Sigmoid colon (tissue), 7 donors: ENCODE results near the gene TET1. TPM values are rescaled to one million over a fixed set of nuclear protein-coding genes. Genes with fewer than 3 reads are reported as not detected.
A peak's percentile ranks its signal among the peaks of the same experiment; 100 is the strongest.
"Not testable (repeated sequence)": the region's sequence is repeated elsewhere in the genome, so short reads cannot be mapped to it uniquely, and the experiment has no call there.

Source experiments
- DNase-seq: peaks from one replicate; pipeline ENCODE4 v3.0.0-alpha.2; 2019
- H3K27ac ChIP-seq, 4 donors: fragments of 200-600 bp; sonication (generic); one replicate each; pipeline ENCODE4 v1.5.1; 2016 to 2019; ENCODE audit warnings: mild to moderate bottlenecking in 1 of 4
- H3K27me3 ChIP-seq, 3 donors: fragments of 200-600 bp; sonication (generic); one replicate each; pipeline ENCODE4 v1.5.1; 2019; ENCODE audit warnings: mild to moderate bottlenecking in 1 of 3
- H3K36me3 ChIP-seq, 4 donors: fragments of 200-600 bp; sonication (generic); one replicate each; pipeline ENCODE4 v1.5.1; 2016 to 2019
- H3K4me1 ChIP-seq, 4 donors: fragments of 200-600 bp; sonication (generic); one replicate each; pipeline ENCODE4 v1.5.1; 2017 to 2019
- H3K4me3 ChIP-seq, 4 donors: fragments of 200-600 bp; sonication (generic); one replicate each; pipeline ENCODE4 v1.5.1; 2017 to 2019; ENCODE audit warnings: mild to moderate bottlenecking in 2 of 4, moderate library complexity in 1 of 4
- H3K9me3 ChIP-seq, 4 donors: fragments of 200-600 bp in 3 of 4; sonication (generic) in 3 of 4; one replicate each; pipeline versions ENCODE4 v1.5.1 to v1.6.1; 2013 to 2019
- CTCF ChIP-seq, 4 experiments: fragments of 450-650 bp in 3 of 4; fragments of 200-600 bp in 1 of 4; IDR thresholded peaks; one replicate each; pipeline ENCODE4 v1.5.1; 2016 to 2019; ENCODE audit warnings: antibody characterized with exemption in 4 of 4, mild to moderate bottlenecking in 3 of 4, moderate library complexity in 2 of 4
- EP300 ChIP-seq, 4 donors: sonication (generic); formaldehyde crosslinking; IDR thresholded peaks; one replicate each; pipeline ENCODE4 v1.6.1; 2017; ENCODE audit warnings: antibody characterized with exemption in 4 of 4
- POLR2A ChIP-seq, 2 donors: fragments of 450-650 bp; IDR thresholded peaks; one replicate each; pipeline ENCODE4 v1.6.1; 2016; ENCODE audit warnings: antibody characterized with exemption in 2 of 2, mild to moderate bottlenecking in 2 of 2, moderate library complexity in 2 of 2
- POLR2AphosphoS5 ChIP-seq, 4 donors: sonication (generic); formaldehyde crosslinking; IDR thresholded peaks; one replicate each; pipeline ENCODE4 v1.6.1; 2017; ENCODE audit warnings: antibody characterized with exemption in 4 of 4
- WGBS, 2 donors: extraction: QIAGEN DNeasy Blood & Tissue Kit; methylation state at CpG; one replicate each; pipeline ENCODE4 v1.1.7; 2013; 5-methylcytosine and 5-hydroxymethylcytosine counted together
- intact Hi-C: fragments of 100-400 bp; cut with DNase I; formaldehyde crosslinking; loops from one replicate; pipeline ENCODE4 v1.15.1; 2023
- polyA plus RNA-seq, 3 donors: library from polyadenylated mRNA; stranded (reverse); fragments of 200-250 nt; gene quantifications; one replicate each; pipeline ENCODE4 v1.2.3, GENCODE V29; 2013
- total RNA-seq, 4 donors: library from RNA; depleted of rRNA; stranded (reverse); fragments of >200 nt; gene quantifications; one replicate each; pipeline ENCODE4 v1.1.0, GENCODE V29; 2016
- donor health status: healthy with polysubstance abuse.
- donor health status: Bipolar disorder and iron deficiency.
- donor health status: healthy.

Gene TET1
- total and polyA plus RNA-seq, 7 donors, result under 0.01 to 8.9 (median 6.5) TPM; not detected in 1

- intact Hi-C loops, result no loop called here
- no peak for TF ChIP-seq POLR2AphosphoS5 (IDR thresholded peaks at IDR 0.05)
- TF ChIP-seq EP300 (IDR thresholded peaks at IDR 0.05), result no peak
- TF ChIP-seq CTCF (IDR thresholded peaks at IDR 0.05), result no peak
- TF ChIP-seq POLR2A (IDR thresholded peaks at IDR 0.05), result no peak
- Histone ChIP-seq H3K9me3 (no peaks in the 10 kb centered on the region), H3K4me3 (no peak overlapping the region), H3K36me3 (no peaks in the 10 kb centered on the region), H3K4me1 (peaks cover 0 to 47% (median 44%) of the 10 kb centered on the region in 4 donors), H3K27ac (no peak overlapping the region), H3K27me3 (no peaks in the 10 kb centered on the region)
- no peak for DNase-seq
- 21 to 70% methylated on average over 2 of the region's 2 CpGs for WGBS, 2 donors
Observed at GRCh38 chr10:68602434-68602833, 42.3 kb downstream of the TET1 start.

- 93 to 99% methylated on average over 3 of the region's 3 CpGs for WGBS, 2 donors
- peaks cover 0 to 45% (median 42%) of the 10 kb centered on the region in 4 donors for H3K4me1 ChIP-seq
- intact Hi-C loops, result no loop called here
- no peaks in the 10 kb centered on the region for H3K27me3 ChIP-seq
- H3K4me3 ChIP-seq, result no peak overlapping the region
- H3K27ac ChIP-seq, result no peak overlapping the region
- H3K9me3 ChIP-seq, result no peaks in the 10 kb centered on the region
- no peaks in the 10 kb centered on the region for H3K36me3 ChIP-seq
- no peak for TF ChIP-seq POLR2AphosphoS5 (IDR thresholded peaks at IDR 0.05)
- no peak for DNase-seq
Observed at GRCh38 chr10:68603766-68604165, 43.6 kb downstream of the TET1 start.

- DNase-seq, result no peak
- Histone ChIP-seq H3K27ac (no peak overlapping the region), H3K36me3 (no peaks in the 10 kb centered on the region), H3K27me3 (no peaks in the 10 kb centered on the region), H3K4me1 (peaks cover 0 to 38% (median 35%) of the 10 kb centered on the region in 4 donors), H3K4me3 (no peak overlapping the region), H3K9me3 (no peaks in the 10 kb centered on the region)
- 96 to 98% methylated on average over 1 of the region's 1 CpG for WGBS, 2 donors
- TF ChIP-seq EP300 (IDR thresholded peaks at IDR 0.05) (no peak), POLR2AphosphoS5 (IDR thresholded peaks at IDR 0.05) (no peak), CTCF (IDR thresholded peaks at IDR 0.05) (no peak), POLR2A (IDR thresholded peaks at IDR 0.05) (no peak)
- intact Hi-C loops, result no loop called here
Observed at GRCh38 chr10:68604441-68604840, 44.3 kb downstream of the TET1 start.

GRCh38 chr10:68606918-68607317 is 46.8 kb downstream of the TET1 start:
- Histone ChIP-seq H3K4me3 (no peak overlapping the region), H3K27ac (peak overlapping the region in 2 of 4 donors; percentile 4 to 7), H3K4me1 (peaks cover 0 to 15% (median 10%) of the 10 kb centered on the region in 4 donors), H3K36me3 (no peaks in the 10 kb centered on the region), H3K9me3 (no peaks in the 10 kb centered on the region), H3K27me3 (no peaks in the 10 kb centered on the region)
- no peak for DNase-seq
- no peak for TF ChIP-seq CTCF (IDR thresholded peaks at IDR 0.05)
- no peak for TF ChIP-seq POLR2A (IDR thresholded peaks at IDR 0.05)
- TF ChIP-seq EP300 (IDR thresholded peaks at IDR 0.05), result no peak
- intact Hi-C loops, result no loop called here
- 65 to 75% methylated on average over 5 of the region's 5 CpGs for WGBS, 2 donors

GRCh38 chr10:68610023-68610422 is 49.9 kb downstream of the TET1 start:
- DNase-seq, H3K9me3 ChIP-seq, H3K4me1 ChIP-seq, H3K27me3 ChIP-seq, intact Hi-C loops, H3K36me3 ChIP-seq, H3K4me3 ChIP-seq, H3K27ac ChIP-seq: not testable (repeated sequence)
- 96 to 97% methylated on average over 10 of the region's 10 CpGs for WGBS, 2 donors

GRCh38 chr10:68611227-68611626 is 51.1 kb downstream of the TET1 start:
- no peaks in the 10 kb centered on the region for H3K36me3 ChIP-seq
- no peaks in the 10 kb centered on the region for H3K27me3 ChIP-seq
- intact Hi-C loops, result no loop called here
- TF ChIP-seq CTCF (IDR thresholded peaks at IDR 0.05) (no peak), POLR2AphosphoS5 (IDR thresholded peaks at IDR 0.05) (no peak), POLR2A (IDR thresholded peaks at IDR 0.05) (no peak), EP300 (IDR thresholded peaks at IDR 0.05) (no peak)
- H3K27ac ChIP-seq, result no peak overlapping the region
- peaks cover 0 to 5% (median 0%) of the 10 kb centered on the region in 4 donors for H3K4me1 ChIP-seq
- no peaks in the 10 kb centered on the region for H3K9me3 ChIP-seq
- WGBS, 2 donors, result 81 to 99% methylated on average over 3 of the region's 3 CpGs
- no peak for DNase-seq
- H3K4me3 ChIP-seq, result no peak overlapping the region

- H3K27me3 ChIP-seq, H3K36me3 ChIP-seq, H3K27ac ChIP-seq, H3K4me1 ChIP-seq, H3K9me3 ChIP-seq, DNase-seq, H3K4me3 ChIP-seq, intact Hi-C loops: not testable (repeated sequence)
Observed at GRCh38 chr10:68613974-68614373, 53.8 kb downstream of the TET1 start.

- H3K27me3 ChIP-seq, H3K9me3 ChIP-seq, H3K36me3 ChIP-seq, H3K4me1 ChIP-seq, DNase-seq, H3K4me3 ChIP-seq, H3K27ac ChIP-seq, intact Hi-C loops: not testable (repeated sequence)
- WGBS, 2 donors, result 93% methylated on average over 10 of the region's 10 CpGs
Observed at GRCh38 chr10:68617691-68618090, 57.6 kb downstream of the TET1 start.
